SK-N-MC (cell line): ENCODE data around the gene DYRK1B.
A peak's percentile ranks its signal among the peaks of the same experiment; 100 is the strongest.
"Not testable (repeated sequence)": the region's sequence is repeated elsewhere in the genome, so short reads cannot be mapped to it uniquely, and the experiment has no call there.

Experiments used
- DNase-seq: peaks from one replicate; pipeline ENCODE4 v3.0.0-alpha.2; 2011; ENCODE audit warnings: low read depth, low spot score
- H3K27ac ChIP-seq: fragments of 200-600 bp; sonication (generic); 2 replicates; pipeline ENCODE4 v1.5.1; 2016; ENCODE audit warnings: mixed run types
- H3K36me3 ChIP-seq: fragments of 200-600 bp; sonication (generic); 2 replicates; pipeline ENCODE4 v1.6.1; 2017; ENCODE audit warnings: antibody characterized with exemption, low read length, mixed read lengths; ENCODE audit not compliant: insufficient read depth
- H3K4me3 ChIP-seq: fragments of 200-600 bp; sonication (generic); 2 replicates; pipeline ENCODE4 v1.5.1; 2016
- H3K9ac ChIP-seq: fragments of 200-600 bp; sonication (generic); 2 replicates; pipeline ENCODE4 v1.8.0; 2017; ENCODE audit warnings: mixed run types, mixed read lengths; ENCODE audit not compliant: insufficient read length
- H3K9me3 ChIP-seq: fragments of 200-600 bp; sonication (generic); 2 replicates; pipeline ENCODE4 v1.6.1; 2017; ENCODE audit warnings: low read depth, mild to moderate bottlenecking, antibody characterized with exemption, low read length, moderate library complexity, mixed read lengths
- EZH2 ChIP-seq: fragments of 200-600 bp; sonication (generic); IDR thresholded peaks from one replicate; pipeline ENCODE4 v1.6.1; 2017; ENCODE audit warnings: antibody characterized with exemption
- FOXP2 ChIP-seq: optimal IDR thresholded peaks from 2 replicates; pipeline ENCODE3; 2011; ENCODE audit warnings: mild to moderate bottlenecking, moderate library complexity; ENCODE audit not compliant: insufficient read depth; ENCODE audit errors: extremely low read length, control extremely low read depth
- POLR2AphosphoS5 ChIP-seq: IDR thresholded peaks from 2 replicates; pipeline ENCODE4 v1.6.1; 2012; ENCODE audit warnings: mild to moderate bottlenecking, low read depth, low read length, borderline replicate concordance

DYRK1B gene

DNA sequence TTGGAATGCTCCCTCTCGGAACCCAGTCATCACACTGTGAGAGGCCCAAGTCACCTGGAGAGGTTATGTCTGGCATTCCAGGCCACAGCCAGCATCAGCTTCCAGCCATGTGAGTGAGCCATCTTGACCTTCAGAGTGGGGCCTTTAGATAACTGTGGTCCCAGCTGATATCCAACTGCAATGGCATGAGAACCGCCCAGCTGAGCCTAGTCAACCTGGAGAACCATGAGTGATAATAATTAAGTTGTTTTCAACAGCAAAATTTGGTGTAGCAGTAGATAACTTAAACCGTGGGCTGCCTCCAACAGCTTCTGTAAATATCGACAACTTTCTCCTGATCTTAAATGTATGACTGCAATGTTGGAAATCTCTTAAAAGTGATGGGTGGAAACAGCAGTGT lies 24.6 kb downstream of the DYRK1B start:
- H3K9me3 ChIP-seq = no peaks in the 10 kb centered on the region
- no peak overlapping the region for H3K27ac ChIP-seq
- DNase-seq = no peak
- no peak overlapping the region for H3K9ac ChIP-seq
- H3K36me3 ChIP-seq = no peaks in the 10 kb centered on the region
- no peak for TF ChIP-seq EZH2
- TF ChIP-seq POLR2AphosphoS5 = no peak
- no peak for TF ChIP-seq FOXP2
- no peak overlapping the region for H3K4me3 ChIP-seq

DNA sequence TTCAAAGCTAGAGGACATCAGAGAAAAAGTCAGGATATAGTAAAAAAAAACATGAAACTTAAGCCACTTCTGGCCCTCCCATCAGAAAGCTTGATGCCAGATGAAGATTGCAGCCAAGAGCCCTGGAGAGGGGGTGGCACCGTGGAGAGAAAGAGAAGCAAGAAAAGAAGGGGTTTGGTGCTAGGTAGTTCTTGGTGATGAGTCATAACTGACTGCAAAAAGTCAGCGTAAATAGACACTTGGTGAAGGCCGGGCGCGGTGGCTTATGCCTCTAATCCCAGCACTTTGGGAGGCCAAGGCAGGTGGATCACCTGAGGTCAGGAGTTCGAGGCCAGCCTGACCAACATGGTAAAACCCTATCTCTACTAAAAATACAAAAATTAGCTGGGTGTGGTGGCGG lies 25.3 kb downstream of the DYRK1B start:
- H3K36me3 ChIP-seq, H3K9me3 ChIP-seq, H3K4me3 ChIP-seq, DNase-seq, H3K27ac ChIP-seq, H3K9ac ChIP-seq: not testable (repeated sequence)

DNA sequence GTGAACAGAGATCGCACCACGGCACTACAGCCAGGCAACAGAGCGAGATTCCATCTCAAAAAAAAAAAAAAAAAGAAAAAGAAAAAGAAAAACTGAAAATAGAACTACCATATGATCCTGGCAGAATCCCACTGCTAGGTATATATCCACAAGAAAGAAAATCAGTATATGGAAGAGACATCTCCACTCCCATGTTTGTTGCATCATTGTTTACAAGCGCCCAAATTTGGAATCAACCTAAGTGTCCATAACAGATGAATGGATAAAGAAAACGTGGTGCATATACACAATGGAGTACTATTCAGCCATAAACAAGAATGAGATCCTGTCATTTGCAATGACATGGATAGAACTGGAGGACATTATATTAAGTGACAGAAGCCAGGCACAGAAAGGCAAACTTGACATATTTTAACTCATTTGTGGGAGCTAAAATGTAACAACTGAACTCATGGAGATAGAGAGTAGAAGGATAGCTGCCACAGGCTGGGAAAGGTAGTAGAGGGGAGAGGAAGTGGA lies 26.1 kb downstream of the DYRK1B start:
- H3K9ac ChIP-seq = no peak overlapping the region
- no peak for DNase-seq
- TF ChIP-seq FOXP2 (no peak), POLR2AphosphoS5 (no peak), EZH2 (no peak)
- H3K36me3 ChIP-seq = no peaks in the 10 kb centered on the region
- no peak overlapping the region for H3K27ac ChIP-seq
- no peak overlapping the region for H3K4me3 ChIP-seq
- H3K9me3 ChIP-seq = no peaks in the 10 kb centered on the region

DNA sequence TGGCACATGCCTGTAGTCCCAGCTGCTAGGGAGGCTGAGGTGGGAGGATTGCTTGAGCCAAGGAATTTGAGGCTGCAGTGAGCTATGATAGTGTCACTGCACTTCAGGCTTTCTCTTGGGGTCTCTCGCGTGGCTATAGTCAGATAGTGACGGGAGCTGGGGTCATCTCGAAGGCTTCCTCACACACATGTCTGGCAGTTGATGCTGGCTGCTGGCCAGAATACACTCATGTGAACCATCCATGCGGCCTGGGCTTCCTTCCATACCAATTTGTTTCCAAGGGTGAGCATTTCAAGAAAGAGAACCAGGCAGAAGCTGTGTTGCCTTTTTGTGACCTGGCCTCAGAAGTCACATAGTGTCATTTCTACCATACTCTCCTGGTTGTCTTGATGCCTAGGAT lies 28.9 kb downstream of the DYRK1B start:
- Histone ChIP-seq H3K4me3 (no peak overlapping the region), H3K36me3 (no peaks in the 10 kb centered on the region), H3K9me3 (no peaks in the 10 kb centered on the region), H3K9ac (no peak overlapping the region), H3K27ac (no peak overlapping the region)
- no peak for TF ChIP-seq EZH2
- no peak for TF ChIP-seq FOXP2
- TF ChIP-seq POLR2AphosphoS5 = no peak
- DNase-seq = no peak

DNA sequence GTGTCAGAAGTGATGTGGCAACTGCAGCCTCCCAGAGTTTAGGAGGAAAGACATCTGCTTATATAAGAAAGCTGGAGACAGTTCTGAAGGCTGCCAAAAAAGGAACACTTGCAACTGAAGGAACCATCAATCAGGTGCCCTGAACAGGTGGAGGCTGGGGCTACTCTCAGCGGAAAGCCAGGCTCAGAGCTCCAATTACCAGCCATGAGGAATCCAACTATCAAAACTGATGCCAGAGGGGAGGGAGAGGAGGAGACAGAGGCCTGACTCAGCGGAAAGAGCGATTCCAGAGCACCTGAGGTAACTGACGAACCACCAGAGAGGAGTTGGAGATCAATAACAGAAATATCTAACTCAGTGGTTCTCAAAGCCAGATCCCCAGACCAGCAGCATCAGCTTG lies 31.0 kb downstream of the DYRK1B start:
- H3K27ac ChIP-seq = no peak overlapping the region
- TF ChIP-seq EZH2 (no peak), FOXP2 (no peak), POLR2AphosphoS5 (no peak)
- no peak for DNase-seq
- H3K9me3 ChIP-seq = no peaks in the 10 kb centered on the region
- no peak overlapping the region for H3K9ac ChIP-seq
- no peak overlapping the region for H3K4me3 ChIP-seq
- H3K36me3 ChIP-seq = no peaks in the 10 kb centered on the region

DNA sequence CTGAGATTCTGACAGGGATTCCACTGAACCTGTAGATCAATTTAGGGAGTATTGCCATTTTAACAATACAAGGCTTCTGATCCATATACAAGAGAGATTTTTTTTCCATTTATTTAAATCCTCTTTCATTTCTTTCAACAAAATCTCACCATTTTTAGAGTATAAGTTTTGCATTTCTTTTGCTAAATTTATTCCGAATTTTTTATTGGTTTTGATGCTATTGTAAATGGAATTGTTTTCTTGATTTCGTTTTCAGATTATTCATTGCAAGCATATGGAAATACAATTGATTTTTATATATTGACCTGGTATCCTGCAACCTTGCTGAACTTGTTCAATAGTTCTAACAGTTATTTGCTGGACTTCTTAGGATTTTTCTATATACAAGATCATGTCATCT lies 36.9 kb downstream of the DYRK1B start:
- H3K36me3 ChIP-seq = no peaks in the 10 kb centered on the region
- H3K4me3 ChIP-seq = no peak overlapping the region
- TF ChIP-seq FOXP2 (no peak), EZH2 (no peak), POLR2AphosphoS5 (no peak)
- no peak for DNase-seq
- H3K9ac ChIP-seq = no peak overlapping the region
- H3K27ac ChIP-seq = no peak overlapping the region
- no peaks in the 10 kb centered on the region for H3K9me3 ChIP-seq

DNA sequence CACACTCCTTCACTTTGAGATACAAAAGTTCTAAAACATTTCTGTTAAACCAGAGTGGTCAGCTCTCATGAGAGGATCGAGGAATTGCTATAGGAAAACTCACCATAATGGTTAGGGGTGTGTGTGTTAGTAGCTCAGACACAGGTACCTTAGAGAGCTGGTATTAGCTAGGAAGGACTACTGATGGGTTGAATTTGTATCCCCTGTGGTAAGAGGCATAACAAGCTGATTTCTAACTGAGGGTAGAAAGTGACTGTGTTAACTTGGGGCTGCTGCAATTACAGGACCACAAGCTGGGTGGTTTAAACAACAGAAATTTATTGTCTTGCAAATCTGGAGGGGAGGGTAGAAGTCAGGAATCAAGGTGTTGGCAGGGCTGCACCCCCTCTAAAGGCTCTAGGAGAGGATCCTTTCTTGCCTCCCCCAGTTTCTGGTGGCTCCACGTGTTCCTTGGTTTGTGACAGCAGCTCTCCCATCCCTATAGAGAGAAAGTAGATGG lies 37.9 kb downstream of the DYRK1B start:
- Histone ChIP-seq H3K9me3 (no peaks in the 10 kb centered on the region), H3K27ac (no peak overlapping the region), H3K4me3 (no peak overlapping the region), H3K36me3 (no peaks in the 10 kb centered on the region), H3K9ac (no peak overlapping the region)
- no peak for DNase-seq
- no peak for TF ChIP-seq FOXP2
- no peak for TF ChIP-seq EZH2
- no peak for TF ChIP-seq POLR2AphosphoS5

DNA sequence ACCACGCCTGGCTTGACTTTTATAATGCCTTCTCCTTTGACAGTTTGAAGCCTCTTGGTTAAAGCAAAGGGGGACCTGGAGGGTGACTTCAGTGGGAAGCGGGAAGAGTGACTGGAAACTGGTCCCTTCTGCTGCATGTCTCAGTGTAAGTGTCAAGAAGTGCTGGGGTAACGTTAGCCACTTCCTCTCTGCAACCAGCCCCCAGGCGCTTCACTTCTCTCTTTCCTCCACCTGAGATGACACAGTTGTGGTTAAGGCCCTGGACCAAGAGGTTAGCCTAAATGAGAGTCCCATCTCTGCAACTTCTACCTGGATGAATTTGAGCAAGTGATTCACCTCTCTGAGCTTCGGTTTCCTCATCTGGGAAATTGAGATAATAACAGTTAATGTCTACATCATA lies 39.0 kb downstream of the DYRK1B start:
- DNase-seq = no peak
- Histone ChIP-seq H3K4me3 (no peak overlapping the region), H3K27ac (no peak overlapping the region), H3K9ac (no peak overlapping the region), H3K9me3 (no peaks in the 10 kb centered on the region), H3K36me3 (no peaks in the 10 kb centered on the region)
- TF ChIP-seq POLR2AphosphoS5 = no peak
- TF ChIP-seq EZH2 = no peak
- TF ChIP-seq FOXP2 = no peak

DNA sequence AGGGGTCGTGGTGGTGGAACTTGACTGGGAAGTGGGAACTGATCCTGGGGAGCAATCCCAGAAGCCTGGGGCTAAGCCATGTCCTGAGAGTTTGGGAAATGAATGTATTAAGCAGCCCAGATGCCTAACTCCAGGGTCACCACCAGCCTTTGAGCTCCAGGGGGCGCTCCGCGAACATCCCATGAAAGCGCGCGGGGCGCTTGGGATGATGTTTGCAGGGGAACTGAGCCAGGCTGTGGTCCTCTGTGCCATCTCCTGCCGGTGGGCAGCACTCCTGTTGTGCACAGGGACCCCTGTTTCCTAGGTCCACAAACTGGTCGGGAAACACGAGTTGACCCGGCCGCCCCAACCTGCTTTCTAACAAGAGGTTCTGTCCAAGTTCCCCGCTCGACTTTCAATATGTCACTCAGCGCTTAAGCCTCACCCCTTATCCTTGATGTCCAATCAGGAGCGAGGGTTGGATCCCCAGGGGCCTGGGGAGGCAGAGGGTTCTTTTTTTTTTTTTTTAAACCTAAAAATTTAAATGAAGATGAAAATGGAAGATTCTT lies 40.9 kb downstream of the DYRK1B start:
- H3K4me3 ChIP-seq = 0 out of 2 replicates have a peak overlapping the region, but pooled peaks have one; percentile 43
- TF ChIP-seq FOXP2 = no peak
- no peak for TF ChIP-seq POLR2AphosphoS5
- no peak for TF ChIP-seq EZH2
- no peaks in the 10 kb centered on the region for H3K9me3 ChIP-seq
- DNase-seq = peak; percentile 32
- H3K9ac ChIP-seq = no peak overlapping the region
- H3K27ac ChIP-seq = no peak overlapping the region
- H3K36me3 ChIP-seq = no peaks in the 10 kb centered on the region
